Measurements from ENCODE around the gene TPCN1.

DNA sequence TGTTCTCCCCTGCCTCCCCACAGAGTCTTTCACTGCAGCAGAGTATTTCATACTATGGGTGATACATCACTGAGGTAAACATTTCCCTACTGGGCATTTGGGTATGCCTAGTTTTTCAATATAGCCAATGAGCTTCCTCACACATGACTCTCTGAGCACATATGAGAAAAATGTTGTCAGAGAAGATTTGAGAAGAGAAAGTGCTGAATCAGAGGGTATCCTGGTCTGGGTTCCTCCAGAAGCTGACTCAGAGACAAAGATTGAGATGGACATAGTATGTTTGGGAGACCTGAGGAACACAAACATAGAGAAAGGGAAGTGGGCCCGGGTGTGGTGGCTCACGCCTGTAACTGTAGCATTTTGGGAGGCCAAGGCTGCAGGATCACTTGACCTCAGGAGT is 101.1 kb downstream of the TPCN1 start:
- TF ChIP-seq POLR2A (IDR thresholded peaks at IDR 0.05; ENCODE audit: low read length) (no peak), GATA1 (IDR thresholded peaks at IDR 0.05; ENCODE audit: low read depth, low read length) (no peak)
